ENCODE measurements around the gene SRRM5.
"Not testable (repeated sequence)": the region's sequence is repeated elsewhere in the genome, so short reads cannot be mapped to it uniquely, and the experiment has no call there.

DNA sequence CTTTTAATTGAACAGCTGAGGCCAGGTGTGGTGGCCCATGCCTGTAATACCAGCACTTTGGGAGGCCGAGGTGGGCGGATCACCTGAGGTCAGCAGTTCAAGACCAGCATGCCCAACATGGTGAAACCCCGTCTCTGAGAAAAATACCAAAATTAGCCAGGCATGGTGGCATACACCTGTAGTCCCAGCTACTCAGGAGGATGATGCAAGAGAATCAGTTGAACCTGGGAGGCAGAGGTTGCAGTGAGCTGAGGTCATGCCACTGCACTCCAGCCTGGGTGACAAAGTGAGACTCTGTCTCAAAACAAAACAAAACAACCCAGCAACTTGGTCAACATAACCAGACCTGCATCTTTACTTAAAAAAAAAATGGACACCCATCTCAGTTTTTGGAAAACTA, 24.9 kb upstream of the SRRM5 start:
- TF ChIP-seq POLR2A (IDR thresholded peaks at IDR 0.05; ENCODE audit: low read length); GATA1 (IDR thresholded peaks at IDR 0.05; ENCODE audit: low read depth, low read length): not testable (repeated sequence)
